Keratinocyte (primary cell): ENCODE data around the gene IER3. TPM values are rescaled to one million over a fixed set of nuclear protein-coding genes. Genes with fewer than 3 reads are reported as not detected.

ENCODE experiments used
- DNase-seq: peaks from one replicate; pipeline ENCODE4 v3.0.0-alpha.2; 2011; ENCODE audit warnings: low read depth, missing footprints, low spot score
- FAIRE-seq: peaks from 2 replicates; lab custom pipeline; 2011; peaks lifted over from hg19 to GRCh38; lab: Jason Lieb, UNC
- H2AFZ ChIP-seq: 2 replicates; pipeline ENCODE4 v1.6.0; 2012; ENCODE audit warnings: low read length, control low read depth, inconsistent platforms; ENCODE audit not compliant: control insufficient read depth
- H3K27ac ChIP-seq: 2 replicates; pipeline ENCODE4 v1.5.1; 2011; ENCODE audit warnings: low read length; ENCODE audit not compliant: control insufficient read depth, insufficient read depth
- H3K27me3 ChIP-seq: 3 replicates; pipeline ENCODE4 v1.6.0; 2011; ENCODE audit warnings: low read length; ENCODE audit not compliant: control insufficient read depth, insufficient read depth; ENCODE audit errors: extremely low read depth
- H3K36me3 ChIP-seq, 2 experiments: 2 replicates in 1 of 2; 3 replicates in 1 of 2; pipeline ENCODE4 v1.5.1; 2011; ENCODE audit warnings: low read length in 2 of 2, mild to moderate bottlenecking in 1 of 2; ENCODE audit not compliant: control insufficient read depth in 2 of 2, insufficient read depth in 2 of 2; ENCODE audit errors: extremely low read depth in 1 of 2
- H3K4me1 ChIP-seq: 3 replicates; pipeline ENCODE4 v1.5.1; 2011; ENCODE audit warnings: low read length; ENCODE audit not compliant: control insufficient read depth, insufficient read depth; ENCODE audit errors: extremely low read depth
- H3K4me2 ChIP-seq: 3 replicates; pipeline ENCODE4 v1.6.0; 2011; ENCODE audit warnings: low read depth, low read length; ENCODE audit not compliant: control insufficient read depth, insufficient read depth; ENCODE audit errors: extremely low read depth
- H3K4me3 ChIP-seq, 3 experiments: fragments of 200-600 bp in 1 of 3; sonication (generic) in 1 of 3; 2 replicates in 2 of 3; 3 replicates in 1 of 3; pipeline ENCODE4 v1.5.1; 2011 to 2016; ENCODE audit warnings: low read length in 3 of 3, mild to moderate bottlenecking in 3 of 3, control low read depth in 2 of 3, inconsistent platforms in 1 of 3, low read depth in 1 of 3, mixed read lengths in 1 of 3, mixed run types in 1 of 3, moderate library complexity in 1 of 3; ENCODE audit not compliant: control insufficient read depth in 2 of 3, insufficient read depth in 2 of 3; ENCODE audit errors: extremely low read depth in 1 of 3
- H3K79me2 ChIP-seq: 2 replicates; pipeline ENCODE4 v1.6.0; 2012; ENCODE audit warnings: low read length; ENCODE audit not compliant: control insufficient read depth, insufficient read depth
- H3K9ac ChIP-seq: 3 replicates; pipeline ENCODE4 v1.6.0; 2011; ENCODE audit warnings: low read length; ENCODE audit not compliant: control insufficient read depth, insufficient read depth; ENCODE audit errors: extremely low read depth
- H3K9me1 ChIP-seq: 3 replicates; pipeline ENCODE4 v1.6.0; 2011; ENCODE audit warnings: low read length; ENCODE audit not compliant: control insufficient read depth, insufficient read depth; ENCODE audit errors: extremely low read depth
- H3K9me3 ChIP-seq: 2 replicates; pipeline ENCODE4 v1.5.1; 2012; ENCODE audit warnings: low read depth, low read length; ENCODE audit not compliant: control insufficient read depth
- H4K20me1 ChIP-seq: 3 replicates; pipeline ENCODE4 v1.6.0; 2011; ENCODE audit warnings: low read length; ENCODE audit not compliant: control insufficient read depth, insufficient read depth; ENCODE audit errors: extremely low read depth
- EZH2 ChIP-seq: IDR thresholded peaks from one replicate; pipeline ENCODE4 v1.6.1; 2012; ENCODE audit warnings: inconsistent platforms, mild to moderate bottlenecking, low read length, moderate library complexity
- dilution Hi-C: fragments of 300-500 bp; cut with MboI; formaldehyde crosslinking; loops from one replicate; pipeline ENCODE4 v1.7.0; 2020; ENCODE audit warnings: low sequenced_read_pairs; ENCODE audit not compliant: extremely low pct_ligation_motif_present
- polyA plus RNA-seq, 5 experiments: library from polyadenylated mRNA; depleted of rRNA in 3 of 5; stranded (reverse) in 3 of 5; stranded (forward) in 1 of 5; unstranded in 1 of 5; fragments of >200 nt; gene quantifications; 1 replicate in 1 of 5; 2 replicates in 3 of 5; 3 replicates in 1 of 5; pipeline versions ENCODE4 v1.2.1 to v1.2.3, GENCODE V29; 2011 to 2012; ENCODE audit warnings: missing spikeins in 2 of 5, low read depth in 1 of 5, low replicate concordance in 1 of 5
- TF ChIP-seq, protein P1 (sequence below), 3 experiments: IDR thresholded peaks in 1 of 3; conservative IDR thresholded peaks in 1 of 3; optimal IDR thresholded peaks in 1 of 3; 2 replicates in 2 of 3; 3 replicates in 1 of 3; pipeline versions ENCODE3 to v1.5.1; 2011; ENCODE audit warnings: low read length in 3 of 3, mild to moderate bottlenecking in 3 of 3, moderate library complexity in 2 of 3, control low read depth in 1 of 3, inconsistent platforms in 1 of 3; ENCODE audit not compliant: insufficient read depth in 2 of 3; ENCODE audit errors: extremely low read depth in 1 of 3

The IER3 gene
- polyA plus RNA-seq, 1 donor (not counting 4 experiments of a cell fraction or from before 2014, with no cell fraction given), result 277 TPM

DNA sequence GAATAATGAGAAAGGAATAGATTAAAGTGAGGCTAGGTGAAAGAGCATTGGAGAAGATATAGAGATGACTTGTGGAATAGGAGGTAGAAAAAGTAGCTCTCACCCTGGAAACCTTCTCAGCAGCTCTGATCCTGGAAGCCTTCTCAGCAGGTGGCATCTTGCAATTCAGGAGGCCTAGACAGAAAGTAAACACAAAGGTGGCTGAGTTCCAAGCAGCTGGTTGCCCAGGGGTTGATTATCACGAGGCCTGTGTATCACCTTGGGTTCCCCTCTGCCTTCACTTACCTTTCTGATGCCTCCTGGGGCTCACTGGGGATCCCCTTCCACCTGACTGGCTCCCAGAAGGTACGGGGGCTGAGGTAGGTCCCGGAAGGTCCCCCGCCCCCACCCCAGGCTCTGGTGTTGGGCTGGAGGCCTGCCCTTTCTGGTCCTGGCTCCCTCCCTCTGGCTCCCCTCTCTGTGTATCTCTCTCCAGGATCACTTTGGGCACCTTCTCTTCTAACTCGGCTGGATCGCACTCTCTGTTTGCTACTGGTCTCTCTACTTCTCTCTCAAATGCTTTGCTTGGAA lies 37.0 kb downstream of the IER3 start:
- dilution Hi-C loops, result no loop called here
- Histone ChIP-seq H3K36me3 (peaks cover 10 to 19% of the 10 kb centered on the region in 2 experiments), H2AFZ (no peak overlapping the region), H4K20me1 (no peaks in the 10 kb centered on the region), H3K4me2 (no peak overlapping the region), H3K4me3 (no peak overlapping the region), H3K79me2 (no peaks in the 10 kb centered on the region), H3K9ac (no peak overlapping the region), H3K9me1 (no peaks in the 10 kb centered on the region), H3K27me3 (no peaks in the 10 kb centered on the region), H3K9me3 (no peaks in the 10 kb centered on the region), H3K4me1 (peaks cover 3% of the 10 kb centered on the region), H3K27ac (no peak overlapping the region)
- TF ChIP-seq EZH2, result no peak
- TF ChIP-seq, protein P1, sequence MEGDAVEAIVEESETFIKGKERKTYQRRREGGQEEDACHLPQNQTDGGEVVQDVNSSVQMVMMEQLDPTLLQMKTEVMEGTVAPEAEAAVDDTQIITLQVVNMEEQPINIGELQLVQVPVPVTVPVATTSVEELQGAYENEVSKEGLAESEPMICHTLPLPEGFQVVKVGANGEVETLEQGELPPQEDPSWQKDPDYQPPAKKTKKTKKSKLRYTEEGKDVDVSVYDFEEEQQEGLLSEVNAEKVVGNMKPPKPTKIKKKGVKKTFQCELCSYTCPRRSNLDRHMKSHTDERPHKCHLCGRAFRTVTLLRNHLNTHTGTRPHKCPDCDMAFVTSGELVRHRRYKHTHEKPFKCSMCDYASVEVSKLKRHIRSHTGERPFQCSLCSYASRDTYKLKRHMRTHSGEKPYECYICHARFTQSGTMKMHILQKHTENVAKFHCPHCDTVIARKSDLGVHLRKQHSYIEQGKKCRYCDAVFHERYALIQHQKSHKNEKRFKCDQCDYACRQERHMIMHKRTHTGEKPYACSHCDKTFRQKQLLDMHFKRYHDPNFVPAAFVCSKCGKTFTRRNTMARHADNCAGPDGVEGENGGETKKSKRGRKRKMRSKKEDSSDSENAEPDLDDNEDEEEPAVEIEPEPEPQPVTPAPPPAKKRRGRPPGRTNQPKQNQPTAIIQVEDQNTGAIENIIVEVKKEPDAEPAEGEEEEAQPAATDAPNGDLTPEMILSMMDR (optimal IDR thresholded peaks at IDR 0.05 in 1 of 3, IDR thresholded peaks at IDR 0.05 in 1 of 3, conservative IDR thresholded peaks at IDR 0.05 in 1 of 3; ENCODE audit: extremely low read depth in 1 of 3, insufficient read depth in 2 of 3, low read length in 3 of 3), result no peak
- DNase-seq (no peak), FAIRE-seq (no peak)

GRCh38 chr6:30705620-30706019 lies 38.7 kb downstream of the IER3 start:
- TF ChIP-seq, protein P1 (optimal IDR thresholded peaks at IDR 0.05 in 1 of 3, IDR thresholded peaks at IDR 0.05 in 1 of 3, conservative IDR thresholded peaks at IDR 0.05 in 1 of 3; ENCODE audit: extremely low read depth in 1 of 3, insufficient read depth in 2 of 3, low read length in 3 of 3), result no peak
- no peak for TF ChIP-seq EZH2
- no peak overlapping the region for H2AFZ ChIP-seq
- no peak overlapping the region for H3K4me2 ChIP-seq
- DNase-seq, result no peak
- peaks cover 6 to 15% of the 10 kb centered on the region in 2 experiments for H3K36me3 ChIP-seq
- no peaks in the 10 kb centered on the region for H3K27me3 ChIP-seq
- H3K4me3 ChIP-seq, result no peak overlapping the region
- no peaks in the 10 kb centered on the region for H3K79me2 ChIP-seq
- dilution Hi-C loops, result no loop called here
- H3K9me1 ChIP-seq, result no peaks in the 10 kb centered on the region
- no peak overlapping the region for H3K9ac ChIP-seq
- no peaks in the 10 kb centered on the region for H4K20me1 ChIP-seq
- no peak for FAIRE-seq
- no peaks in the 10 kb centered on the region for H3K4me1 ChIP-seq
- H3K9me3 ChIP-seq, result no peaks in the 10 kb centered on the region
- no peak overlapping the region for H3K27ac ChIP-seq
